PC-9 (cell line): ENCODE measurements around the gene RTL9. TPM values are rescaled to one million over a fixed set of nuclear protein-coding genes. Genes with fewer than 3 reads are reported as not detected.

Source experiments
- BruUV-seq: library from RNA; stranded (reverse); fragments of 400-500 nt; replicated peaks from 2 replicates; lab custom pipeline; 2021; lab: Mats Ljungman, UMichigan
- CTCF ChIA-PET: fragments of 300-600 bp; sonication (Branson Sonifier 250); formaldehyde crosslinking; loops from one replicate; lab custom pipeline; 2022; ENCODE audit warnings: antibody characterized with exemption; lab: Charles Lee
- POLR2A ChIA-PET: fragments of 300-600 bp; sonication (Branson Sonifier 250); formaldehyde crosslinking; loops from one replicate; lab custom pipeline; 2022; ENCODE audit warnings: antibody characterized with exemption; ENCODE audit not compliant: unreplicated experiment; lab: Charles Lee
- DNase-seq, 2 experiments: peaks; one replicate each; pipeline versions ENCODE4 v3.0.0 to v3.0.0-alpha.2; 2015 to 2022; ENCODE audit warnings: mixed read lengths in 1 of 2
- H2AFZ ChIP-seq: fragments of 200-600 bp; sonication (generic); 2 replicates; pipeline ENCODE4 v1.8.1; 2017; ENCODE audit warnings: antibody characterized with exemption
- H3F3A ChIP-seq: fragments of 200-600 bp; sonication (generic); 2 replicates; pipeline ENCODE4 v1.8.1; 2017; ENCODE audit warnings: antibody characterized with exemption, mild to moderate bottlenecking, low read depth; ENCODE audit not compliant: insufficient read depth
- H3K27ac ChIP-seq: fragments of 200-600 bp; sonication (generic); 2 replicates; pipeline ENCODE4 v1.6.1; 2016; ENCODE audit warnings: mixed run types
- H3K27me3 ChIP-seq: fragments of 200-600 bp; sonication (generic); 2 replicates; pipeline ENCODE4 v1.6.1; 2016; ENCODE audit warnings: low read depth, mixed run types; ENCODE audit not compliant: insufficient read depth
- H3K36me3 ChIP-seq: fragments of 200-600 bp; sonication (generic); 2 replicates; pipeline ENCODE4 v1.6.1; 2016; ENCODE audit warnings: low read depth, mixed run types
- H3K4me1 ChIP-seq: fragments of 200-600 bp; sonication (generic); replicated peaks from 2 replicates; pipeline ENCODE4 v1.6.1; 2016; ENCODE audit warnings: mixed run types; ENCODE audit not compliant: insufficient read depth
- H3K4me2 ChIP-seq: fragments of 200-600 bp; sonication (generic); 2 replicates; pipeline ENCODE4 v1.6.1; 2017; ENCODE audit warnings: mixed run types
- H3K4me3 ChIP-seq: fragments of 200-600 bp; sonication (generic); 2 replicates; pipeline ENCODE4 v1.6.1; 2016; ENCODE audit warnings: mixed run types
- H3K79me2 ChIP-seq: fragments of 200-600 bp; sonication (generic); 2 replicates; pipeline ENCODE4 v1.6.1; 2017; ENCODE audit warnings: low read depth, mixed run types
- H3K9me2 ChIP-seq: fragments of 200-600 bp; sonication (generic); 2 replicates; pipeline ENCODE4 v1.8.1; 2017; ENCODE audit warnings: mild to moderate bottlenecking; ENCODE audit not compliant: insufficient read depth
- H3K9me3 ChIP-seq: fragments of 200-600 bp; sonication (generic); 2 replicates; pipeline ENCODE4 v1.8.1; 2016; ENCODE audit warnings: low read depth; ENCODE audit not compliant: insufficient read depth
- H4K20me1 ChIP-seq: fragments of 200-600 bp; sonication (generic); 2 replicates; pipeline ENCODE4 v1.8.1; 2017; ENCODE audit not compliant: insufficient read depth
- CTCF ChIP-seq: fragments of 200-600 bp; sonication (generic); conservative IDR thresholded peaks from 2 replicates; pipeline ENCODE4 v1.6.1; 2017; ENCODE audit warnings: mixed run types, antibody characterized with exemption, mild to moderate bottlenecking, moderate library complexity
- EZH2 ChIP-seq: fragments of 200-600 bp; sonication (generic); IDR thresholded peaks from 2 replicates; pipeline ENCODE4 v1.8.0; 2017; ENCODE audit warnings: antibody characterized with exemption, low read depth
- intact Hi-C: fragments of 100-400 bp; cut with micrococcal nuclease; formaldehyde crosslinking; loops from one replicate; pipeline ENCODE4 v1.10.0; 2022; ENCODE audit not compliant: unreplicated experiment
- total RNA-seq: library from RNA; stranded (reverse); gene quantifications from 2 replicates; pipeline ENCODE4 v1.2.3, GENCODE V29; 2021

Gene RTL9
- total RNA-seq, 1 experiment from 2014 or later: 0.79 TPM

- DNase-seq: no peak
- peaks cover 63% of the 10 kb centered on the region for H3K79me2 ChIP-seq
These were observed 42.1 kb upstream of the RTL9 start for GRCh38 chrX:110316351-110317060.

DNA sequence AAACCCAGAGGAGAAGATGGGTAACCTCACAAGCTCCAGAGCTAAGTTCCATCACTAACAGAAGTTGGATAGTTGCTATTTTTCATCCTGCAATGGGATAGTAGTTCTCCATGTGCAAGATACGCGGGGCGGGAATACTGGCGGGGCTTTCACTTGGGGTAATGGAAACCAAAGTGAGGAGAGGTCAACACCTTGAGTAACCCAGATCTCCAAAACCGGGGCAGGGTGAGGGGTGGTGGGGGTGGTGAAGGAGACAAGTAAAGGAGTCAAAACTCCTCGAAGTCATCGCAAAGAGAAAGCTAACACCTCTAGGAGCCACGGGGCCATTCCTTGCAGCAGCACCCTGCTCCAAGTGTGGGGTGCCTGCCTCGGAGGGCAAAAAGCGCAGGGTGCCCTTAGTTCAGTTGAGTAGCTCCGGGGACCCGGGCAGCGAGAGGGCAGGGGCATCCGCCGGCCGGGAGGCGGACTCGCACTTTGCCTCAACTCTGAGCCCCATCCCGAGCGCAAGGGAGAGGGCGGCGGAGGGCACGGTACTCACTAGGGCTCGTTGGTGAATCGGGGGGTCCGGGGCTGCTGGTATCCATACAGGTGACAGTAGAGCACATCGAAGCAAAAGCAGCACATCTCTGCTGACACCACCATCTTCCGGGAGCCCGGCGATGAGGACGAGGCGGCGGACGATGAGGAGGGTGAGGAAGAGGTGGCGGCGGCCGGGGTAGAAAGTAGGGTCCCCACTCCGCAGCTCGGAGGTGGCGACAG, 41.4 kb upstream of the RTL9 start:
- no peaks in the 10 kb centered on the region for H3K27me3 ChIP-seq
- intact Hi-C loops: loop anchor here (1.0 to 5.0 kb wide), 4 partner anchors 90 to 157 kb away; no protein-coding TSS in a partner anchor
- H3K4me3 ChIP-seq: peak overlapping the region; percentile 63
- H4K20me1 ChIP-seq: no peaks in the 10 kb centered on the region; the same call in 1 of the 2 replicates
- CTCF ChIA-PET: interaction anchor here (0.6 to 1.0 kb wide), 2 partner anchors 62 to 127 kb away, joined by 4 to 6 read pairs; no protein-coding TSS in a partner anchor
- H3K9me2 ChIP-seq: no peaks in the 10 kb centered on the region
- TSS peak; percentile 23 for BruUV-seq
- peak in 1 of 2 experiments; percentile 42 for DNase-seq
- peaks cover 8% of the 10 kb centered on the region; the same call in 1 of the 2 replicates for H3F3A ChIP-seq
- no peaks in the 10 kb centered on the region for H3K36me3 ChIP-seq
- H3K4me2 ChIP-seq: peak overlapping the region; percentile 88
- H2AFZ ChIP-seq: peak overlapping the region; percentile 96
- H3K79me2 ChIP-seq: peaks cover 55% of the 10 kb centered on the region
- POLR2A ChIA-PET: interaction anchor here (0.6 to 1.0 kb wide), 6 partner anchors 53 to 164 kb away, joined by 3 to 5 read pairs (median 3); no protein-coding TSS in a partner anchor
- peaks cover 33% of the 10 kb centered on the region for H3K4me1 ChIP-seq
- peak overlapping the region; percentile 85 for H3K27ac ChIP-seq
- H3K9me3 ChIP-seq: no peaks in the 10 kb centered on the region; the same call in 1 of the 2 replicates
- TF ChIP-seq EZH2 (no peak), CTCF (no peak)

More at GRCh38 chrX:110316351-110317060, 42.1 kb upstream of the RTL9 start:
- no peak for TF ChIP-seq CTCF
- TF ChIP-seq EZH2: no peak
- Histone ChIP-seq H3K9me3 (no peaks in the 10 kb centered on the region; the same call in 1 of the 2 replicates), H3F3A (peaks cover 8% of the 10 kb centered on the region; the same call in 1 of the 2 replicates), H4K20me1 (no peaks in the 10 kb centered on the region; the same call in 1 of the 2 replicates), H3K27ac (peak overlapping the region; percentile 85), H3K4me2 (peak overlapping the region; percentile 88), H3K27me3 (no peaks in the 10 kb centered on the region), H3K4me3 (peak overlapping the region; percentile 63), H2AFZ (peak overlapping the region; percentile 96), H3K4me1 (peaks cover 35% of the 10 kb centered on the region), H3K9me2 (no peaks in the 10 kb centered on the region), H3K36me3 (no peaks in the 10 kb centered on the region)
- ChIA-PET POLR2A (interaction anchor here (0.6 to 0.7 kb wide), 2 partner anchors 53 to 163 kb away, joined by 3 to 5 read pairs; no protein-coding TSS in a partner anchor), CTCF (interaction anchor here (0.6 kb wide), 2 partner anchors 28 to 126 kb away, joined by 3 to 4 read pairs; no protein-coding TSS in a partner anchor)
- no TSS peak for BruUV-seq
- intact Hi-C loops: loop anchor here (1.0 to 5.0 kb wide), 4 partner anchors 89 to 156 kb away; no protein-coding TSS in a partner anchor
